GM12875 (cell line): ENCODE measurements around the gene SLC35A4.
"Not testable (repeated sequence)": the region's sequence is repeated elsewhere in the genome, so short reads cannot be mapped to it uniquely, and the experiment has no call there.

Source experiments
- H3K4me3 ChIP-seq: one replicate; pipeline ENCODE4 v1.5.1; 2011; ENCODE audit warnings: low read depth, low read length, control low read depth
- CTCF ChIP-seq: IDR thresholded peaks from 2 replicates; pipeline ENCODE4 v1.5.1; 2011; ENCODE audit warnings: low read depth, mild to moderate bottlenecking, control low read depth, inconsistent platforms, low read length, moderate library complexity, borderline replicate concordance; ENCODE audit not compliant: insufficient read depth

SLC35A4 gene

GRCh38 chr5:140600096-140600495, 35.5 kb downstream of the SLC35A4 start:
- H3K4me3 ChIP-seq = no peak overlapping the region
- TF ChIP-seq CTCF = no peak

GRCh38 chr5:140602147-140602546, 37.5 kb downstream of the SLC35A4 start:
- no peak overlapping the region for H3K4me3 ChIP-seq
- no peak for TF ChIP-seq CTCF

- not testable (repeated sequence) for H3K4me3 ChIP-seq
Measured at GRCh38 chr5:140603446-140603698, 38.7 kb downstream of the SLC35A4 start.

- TF ChIP-seq CTCF = no peak
Measured at GRCh38 chr5:140603734-140604133, 39.1 kb downstream of the SLC35A4 start.

GRCh38 chr5:140605879-140606278, 41.3 kb downstream of the SLC35A4 start:
- TF ChIP-seq CTCF = no peak

More at GRCh38 chr5:140603734-140604133, 39.1 kb downstream of the SLC35A4 start:
- no peak overlapping the region for H3K4me3 ChIP-seq

GRCh38 chr5:140607031-140607430, 42.4 kb downstream of the SLC35A4 start:
- TF ChIP-seq CTCF = no peak
- H3K4me3 ChIP-seq = no peak overlapping the region

More at GRCh38 chr5:140605879-140606278, 41.3 kb downstream of the SLC35A4 start:
- H3K4me3 ChIP-seq = no peak overlapping the region

GRCh38 chr5:140608722-140609121, 44.1 kb downstream of the SLC35A4 start:
- no peak overlapping the region for H3K4me3 ChIP-seq
- TF ChIP-seq CTCF = no peak

- no peak overlapping the region for H3K4me3 ChIP-seq
- no peak for TF ChIP-seq CTCF
Measured at GRCh38 chr5:140609126-140609525, 44.5 kb downstream of the SLC35A4 start.
